NCI-H1092 (cell line): Measurements from ENCODE around the gene NRG3.
"Not testable (repeated sequence)": the region's sequence is repeated elsewhere in the genome, so short reads cannot be mapped to it uniquely, and the experiment has no call there.

ENCODE experiments used
- DNase-seq: peaks from one replicate; lab custom pipeline; 2025; lab: John Stamatoyannopoulos, UW

The NRG3 gene

GRCh38 chr10:82284180-82284579 is 409.2 kb downstream of the NRG3 start:
- DNase-seq: no peak

- DNase-seq: no peak
Observed at GRCh38 chr10:82288461-82288881, 413.5 kb downstream of the NRG3 start.

DNA sequence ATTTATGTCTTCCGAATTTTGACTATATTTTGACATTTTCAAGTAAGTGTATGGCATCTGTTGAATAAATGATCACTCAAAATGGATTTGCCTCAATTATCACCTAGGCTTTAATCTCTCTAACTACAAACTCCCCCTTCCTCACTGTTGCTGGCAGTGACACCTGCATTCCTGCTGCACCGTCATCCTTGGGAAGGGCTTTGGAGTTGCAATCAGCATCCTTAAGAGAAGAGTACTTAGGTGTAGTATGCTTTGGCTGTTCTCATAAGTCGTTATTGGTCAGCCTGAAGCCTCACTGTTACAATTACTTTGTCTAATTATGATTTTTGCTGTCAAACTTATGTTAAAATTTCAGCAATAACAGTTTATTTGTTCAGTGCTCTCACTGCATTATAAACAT is 415.0 kb downstream of the NRG3 start:
- DNase-seq: no peak

DNA sequence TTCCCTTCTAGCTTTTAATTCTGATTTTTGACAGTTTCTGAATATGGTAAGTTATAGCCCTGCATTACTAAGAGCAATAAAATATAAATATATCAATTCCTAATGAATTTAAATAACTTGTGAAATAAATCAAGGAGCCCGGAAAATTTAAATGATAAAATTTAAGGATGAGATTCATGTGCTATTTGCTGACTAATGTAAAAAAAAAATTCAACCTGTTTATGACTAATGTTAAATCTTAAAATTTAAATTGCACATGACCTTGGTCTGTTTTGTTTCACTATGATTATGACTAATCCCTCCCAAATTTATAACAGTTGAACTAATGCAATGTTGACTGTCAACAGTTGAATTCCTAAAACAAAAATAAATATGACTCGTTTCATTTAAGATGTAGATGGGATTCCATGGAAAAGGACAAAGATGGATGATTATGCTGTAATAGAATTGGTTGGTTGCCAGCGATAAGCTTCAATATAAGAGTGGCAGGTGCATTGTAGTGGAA is 419.9 kb downstream of the NRG3 start:
- DNase-seq: no peak

DNA sequence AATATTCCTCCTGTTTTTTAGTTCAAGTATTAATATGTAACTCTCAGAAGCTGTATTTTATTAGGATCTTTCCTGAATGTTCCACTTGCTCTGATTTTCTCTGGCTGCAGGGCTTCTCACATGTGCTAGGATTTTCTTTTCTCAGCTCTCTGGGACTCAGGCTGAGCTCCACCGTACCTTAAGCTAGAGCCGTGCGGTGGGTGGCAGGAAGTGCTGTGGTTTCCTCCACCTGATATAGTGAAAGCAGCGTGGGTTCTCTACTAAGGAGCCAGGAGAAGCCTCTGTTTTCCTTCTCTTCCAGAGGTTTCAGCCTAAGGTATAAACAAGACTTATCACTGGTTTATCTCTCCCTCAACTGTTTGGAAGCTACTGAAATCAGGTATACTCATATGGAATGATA is 433.6 kb downstream of the NRG3 start:
- no peak for DNase-seq

GRCh38 chr10:82310839-82311238 is 435.8 kb downstream of the NRG3 start:
- DNase-seq: no peak

DNA sequence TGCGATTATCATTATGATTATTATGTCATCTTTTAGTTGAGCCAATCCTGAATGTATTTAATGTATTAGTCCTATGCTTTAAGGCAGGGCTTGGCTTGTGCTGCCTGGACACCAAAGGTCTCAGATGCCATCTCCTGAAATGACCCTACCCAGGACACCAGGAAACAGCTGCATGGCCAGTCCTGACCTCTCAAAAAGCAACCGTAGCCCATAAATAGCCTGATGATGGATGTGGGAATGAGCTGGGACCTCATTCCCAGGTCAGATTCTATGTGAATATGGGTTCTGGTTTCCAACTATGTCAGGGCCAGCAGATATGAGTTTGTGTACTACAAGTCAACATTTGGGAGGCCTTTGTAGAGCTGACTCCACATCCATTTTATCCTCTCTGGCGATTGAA is 438.4 kb downstream of the NRG3 start:
- no peak for DNase-seq

GRCh38 chr10:82318534-82318933 is 443.5 kb downstream of the NRG3 start:
- no peak for DNase-seq

GRCh38 chr10:82319074-82319473 is 444.1 kb downstream of the NRG3 start:
- DNase-seq: no peak

DNA sequence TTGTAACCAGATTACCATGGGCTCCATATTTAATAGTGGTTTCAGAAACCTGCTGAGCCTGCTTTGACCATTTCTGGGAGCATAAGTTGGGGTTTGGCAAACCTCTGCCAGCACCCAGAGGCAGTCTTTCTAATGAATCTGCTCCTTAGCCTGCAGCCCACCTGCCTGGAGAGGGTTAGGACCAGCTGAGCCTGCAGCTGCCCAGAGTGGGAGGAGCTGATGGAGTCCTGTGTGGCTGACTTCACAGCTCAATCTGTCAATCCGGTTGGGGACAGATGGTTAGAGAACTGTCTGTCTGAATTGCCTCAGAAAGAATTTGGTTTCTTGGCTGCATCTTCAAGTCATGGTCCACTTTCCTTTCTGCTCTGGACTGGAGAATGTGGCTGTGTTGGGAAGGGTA is 444.6 kb downstream of the NRG3 start:
- DNase-seq: no peak

DNA sequence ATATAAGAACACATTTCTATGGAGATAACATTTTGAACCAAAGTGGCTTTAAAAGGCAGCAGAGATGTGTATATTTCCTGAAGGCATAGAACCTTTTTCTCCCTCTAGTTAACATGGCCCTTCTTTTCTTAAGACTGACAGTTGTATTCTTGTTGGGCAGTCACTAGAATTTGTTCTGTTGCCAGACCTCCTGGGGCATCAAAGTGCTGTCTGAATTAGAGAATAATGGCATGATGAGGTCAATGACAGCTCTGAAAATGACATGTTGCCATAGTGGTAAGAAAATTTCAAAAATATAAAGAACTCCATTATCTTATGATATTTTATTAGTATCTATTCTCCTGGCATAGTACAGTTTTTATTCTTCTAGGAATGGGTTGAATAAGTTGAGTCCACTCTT is 446.7 kb downstream of the NRG3 start:
- no peak for DNase-seq

DNA sequence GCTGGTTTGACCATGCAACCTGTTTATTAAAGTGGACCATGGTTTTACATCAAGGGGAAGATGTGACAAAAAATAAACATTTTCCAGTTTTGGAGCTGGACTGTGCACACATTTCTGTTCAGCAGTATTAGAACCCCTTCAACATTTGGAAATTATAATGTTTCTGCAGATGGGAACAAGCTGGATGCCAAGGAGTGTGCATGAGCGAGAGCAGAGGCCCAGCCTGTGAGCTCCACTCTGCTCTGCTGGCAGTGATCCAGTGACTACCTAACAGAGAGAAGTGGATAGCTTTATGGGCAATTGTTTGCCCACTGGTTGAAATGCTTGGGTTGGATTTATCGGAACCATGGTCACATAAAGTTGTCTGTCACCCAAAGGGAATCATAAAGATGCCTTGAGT is 456.7 kb downstream of the NRG3 start:
- DNase-seq: no peak

GRCh38 chr10:82335831-82336230 is 460.8 kb downstream of the NRG3 start:
- no peak for DNase-seq

DNA sequence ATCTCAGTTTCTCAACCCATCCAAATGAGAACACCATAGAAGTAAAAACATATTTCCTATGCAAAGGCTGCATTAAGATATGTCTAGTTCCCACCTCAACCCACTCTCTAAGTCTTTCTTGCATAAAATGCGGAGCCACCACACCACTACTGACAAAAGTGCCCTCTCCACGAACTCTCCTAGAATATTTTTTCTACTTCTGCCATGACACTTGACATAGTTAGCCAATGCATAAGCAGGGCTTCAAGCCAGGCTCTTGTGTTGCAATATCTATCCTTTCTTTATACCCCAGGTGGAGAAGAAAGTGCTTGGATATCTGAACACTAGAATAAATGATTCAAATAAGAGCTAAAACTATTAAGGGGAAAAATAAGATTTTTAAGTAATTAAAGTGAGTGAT is 465.2 kb downstream of the NRG3 start:
- no peak for DNase-seq

DNA sequence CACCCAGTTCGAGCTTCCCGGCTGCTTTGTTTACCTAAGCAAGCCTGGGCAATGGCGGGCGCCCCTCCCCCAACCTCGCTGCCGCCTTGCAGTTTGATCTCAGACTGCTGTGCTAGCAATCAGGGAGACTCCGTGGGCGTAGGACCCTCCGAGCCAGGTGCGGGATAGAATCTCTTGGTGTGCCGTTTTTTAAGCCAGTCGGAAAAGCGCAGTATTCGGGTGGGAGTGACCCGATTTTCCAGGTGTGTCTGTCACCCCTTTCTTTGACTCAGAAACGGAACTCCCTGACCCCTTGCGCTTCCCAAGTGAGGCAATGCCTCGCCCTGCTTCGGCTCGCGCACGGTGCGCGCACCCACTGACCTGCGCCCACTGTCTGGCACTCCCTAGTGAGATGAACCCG is 474.6 kb downstream of the NRG3 start:
- not testable (repeated sequence) for DNase-seq

DNA sequence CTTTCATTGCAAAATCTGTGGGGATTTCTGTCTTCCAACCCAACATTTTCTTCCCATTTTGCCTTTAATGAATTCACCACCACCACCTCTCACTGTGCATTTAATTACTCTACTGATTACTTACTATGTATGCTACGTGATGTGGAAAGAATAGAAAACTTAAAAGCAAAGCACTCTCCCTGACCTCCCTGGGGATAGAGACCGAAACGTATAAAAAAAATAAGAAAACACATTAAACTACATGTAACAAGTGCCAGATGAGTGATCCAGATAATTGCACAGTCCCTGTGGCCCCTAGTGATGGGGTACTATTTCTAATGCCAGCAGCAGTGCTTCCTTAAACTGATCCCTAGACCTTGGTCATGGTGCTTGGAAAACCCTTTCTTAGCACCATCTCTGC is 478.4 kb downstream of the NRG3 start:
- no peak for DNase-seq

- no peak for DNase-seq
Observed at GRCh38 chr10:82358486-82359099, 483.6 kb downstream of the NRG3 start.

- DNase-seq: no peak
Observed at GRCh38 chr10:82361256-82361655, 486.3 kb downstream of the NRG3 start.

DNA sequence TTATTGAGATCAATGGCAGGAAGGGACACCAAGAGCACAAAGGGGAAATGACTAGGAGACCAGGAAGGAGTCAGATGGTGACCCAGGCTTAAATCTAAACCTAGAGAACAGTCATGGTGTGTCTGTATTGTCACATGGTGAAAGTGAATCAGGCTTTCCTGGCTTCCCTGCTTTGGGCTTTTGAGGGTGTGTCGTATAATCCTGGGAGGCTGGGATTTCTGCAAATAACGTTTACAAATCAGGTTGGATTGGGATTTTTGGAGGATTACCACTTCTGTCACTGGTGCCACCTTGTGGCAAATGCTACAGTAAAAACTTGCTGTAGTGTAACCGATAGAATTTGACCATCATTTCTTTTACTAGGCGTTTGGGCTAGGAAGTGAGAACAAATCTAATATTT is 502.6 kb downstream of the NRG3 start:
- no peak for DNase-seq

- no peak for DNase-seq
Observed at GRCh38 chr10:82378146-82378545, 503.2 kb downstream of the NRG3 start.

GRCh38 chr10:82383350-82383749 is 508.4 kb downstream of the NRG3 start:
- DNase-seq: no peak

- DNase-seq: no peak
Observed at GRCh38 chr10:82390866-82391658, 516.1 kb downstream of the NRG3 start.

DNA sequence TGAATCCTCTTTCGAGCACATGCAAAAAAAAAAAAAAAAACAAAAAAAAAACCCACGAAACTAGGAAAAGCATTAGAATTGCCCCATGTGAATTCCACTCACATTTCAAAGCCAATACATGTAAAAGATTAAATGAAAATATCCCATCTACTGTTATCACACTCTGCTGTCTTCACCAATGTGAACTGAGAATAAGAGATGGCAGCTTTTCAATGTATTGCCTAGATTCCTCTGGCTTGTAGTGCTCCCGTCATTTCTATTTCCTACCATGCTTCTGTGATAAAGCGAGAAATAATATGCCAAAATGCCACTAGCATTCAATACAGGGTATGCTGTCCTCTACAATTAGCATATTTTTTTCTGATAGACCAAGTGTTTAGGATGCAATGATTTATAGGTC is 517.0 kb downstream of the NRG3 start:
- no peak for DNase-seq

GRCh38 chr10:82392533-82392932 is 517.5 kb downstream of the NRG3 start:
- DNase-seq: no peak
